ENCODE data around the gene CLCN1.
"Not testable (repeated sequence)": the region's sequence is repeated elsewhere in the genome, so short reads cannot be mapped to it uniquely, and the experiment has no call there.

CLCN1 gene

DNA sequence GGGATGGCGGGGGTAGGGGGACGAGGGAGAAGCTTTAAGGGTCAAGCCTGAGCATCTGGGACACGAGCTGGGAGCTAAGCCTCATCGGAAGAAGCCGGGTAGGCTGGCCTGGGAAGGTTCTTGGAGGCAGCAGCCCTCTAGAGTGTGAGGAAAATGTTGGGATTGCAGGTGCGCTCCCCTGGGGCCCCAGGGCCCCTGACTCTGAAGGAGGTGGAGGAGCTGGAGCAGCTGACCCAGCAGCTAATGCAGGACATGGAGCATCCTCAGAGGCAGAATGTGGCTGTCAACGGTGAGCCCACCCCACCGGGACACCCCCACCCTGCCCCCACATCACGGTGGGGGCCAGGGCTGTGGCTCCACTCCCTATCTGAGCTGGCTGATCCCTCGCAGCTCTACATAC, 72.1 kb downstream of the CLCN1 start:
- DNase-seq, result no peak

DNA sequence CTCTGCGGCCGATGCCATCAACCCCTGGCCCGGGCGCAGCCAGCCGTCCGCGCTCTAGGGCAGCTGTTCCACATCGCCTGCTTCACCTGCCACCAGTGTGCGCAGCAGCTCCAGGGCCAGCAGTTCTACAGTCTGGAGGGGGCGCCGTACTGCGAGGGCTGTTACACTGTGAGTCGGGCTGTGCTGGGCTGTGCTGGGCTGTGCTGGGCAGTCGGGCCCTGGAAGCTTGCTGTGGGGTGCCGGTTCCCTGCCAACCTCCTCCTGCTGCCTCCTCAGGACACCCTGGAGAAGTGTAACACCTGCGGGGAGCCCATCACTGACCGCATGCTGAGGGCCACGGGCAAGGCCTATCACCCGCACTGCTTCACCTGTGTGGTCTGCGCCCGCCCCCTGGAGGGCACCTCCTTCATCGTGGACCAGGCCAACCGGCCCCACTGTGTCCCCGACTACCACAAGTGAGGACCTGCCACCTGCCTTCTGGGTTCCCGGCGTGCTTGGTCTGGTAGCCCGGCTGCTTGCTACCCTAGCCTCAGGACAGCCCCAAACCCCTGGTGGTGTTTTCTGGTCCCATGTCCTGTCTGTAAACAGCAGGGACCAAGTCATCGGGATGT, 72.7 kb downstream of the CLCN1 start:
- DNase-seq, result no peak

DNA sequence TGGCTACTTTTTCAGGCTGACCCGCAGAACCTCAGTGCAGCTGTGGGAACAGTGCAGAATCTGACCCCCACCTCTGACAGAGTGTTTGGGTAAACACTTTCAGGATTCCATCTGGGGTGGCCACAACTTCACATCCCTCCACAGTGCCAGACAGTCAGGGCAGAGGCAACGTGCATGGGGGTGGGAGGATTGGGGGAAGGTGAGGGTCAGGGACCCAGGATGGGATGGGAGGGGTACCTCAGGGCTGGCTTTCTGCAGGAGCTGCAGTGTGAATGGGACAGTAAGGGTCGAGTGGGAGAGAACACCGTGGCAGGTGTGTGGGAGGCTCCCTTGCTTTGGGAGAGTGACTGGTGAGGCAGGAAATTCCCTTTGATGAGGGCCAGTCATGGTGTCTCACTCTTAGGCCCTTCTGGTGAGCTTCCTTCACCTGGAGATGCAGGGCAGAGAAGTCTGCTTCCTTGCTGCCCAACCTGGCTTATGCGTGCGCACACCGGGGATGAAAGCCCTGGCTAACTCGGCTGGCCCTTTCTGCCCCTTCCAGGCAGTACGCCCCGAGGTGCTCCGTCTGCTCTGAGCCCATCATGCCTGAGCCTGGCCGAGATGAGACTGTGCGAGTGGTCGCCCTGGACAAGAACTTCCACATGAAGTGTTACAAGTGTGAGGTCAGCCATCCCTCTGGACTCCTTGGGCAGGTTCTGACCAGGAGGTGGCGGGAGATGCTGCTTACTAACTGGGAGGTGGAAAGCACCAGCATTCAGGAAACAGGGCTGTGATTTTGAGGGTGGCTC, 73.6 kb downstream of the CLCN1 start:
- no peak for DNase-seq

DNA sequence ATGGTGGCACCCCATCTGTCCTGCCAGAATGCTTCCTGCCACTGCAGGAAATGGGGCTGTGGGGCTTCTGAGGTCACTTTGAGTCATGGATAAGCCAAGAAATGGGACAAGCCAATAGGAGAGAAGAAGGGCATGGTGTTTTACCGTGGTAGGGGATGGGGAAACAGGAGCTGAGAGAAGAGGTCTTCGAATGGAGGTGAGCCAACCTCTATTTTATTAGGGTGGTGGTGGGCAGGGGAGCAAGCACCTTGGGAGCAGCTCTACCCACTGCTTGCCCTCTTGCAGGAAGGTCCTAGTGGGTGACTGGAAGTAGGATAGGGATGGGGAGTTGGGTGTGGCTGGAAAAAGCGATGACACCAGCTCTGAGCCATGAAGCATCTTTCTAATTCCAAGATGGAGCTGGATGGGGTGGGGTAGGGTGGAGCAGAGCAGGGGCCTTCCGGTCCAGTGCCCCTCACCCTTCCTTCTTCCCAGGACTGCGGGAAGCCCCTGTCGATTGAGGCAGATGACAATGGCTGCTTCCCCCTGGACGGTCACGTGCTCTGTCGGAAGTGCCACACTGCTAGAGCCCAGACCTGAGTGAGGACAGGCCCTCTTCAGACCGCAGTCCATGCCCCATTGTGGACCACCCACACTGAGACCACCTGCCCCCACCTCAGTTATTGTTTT, 74.3 kb downstream of the CLCN1 start:
- DNase-seq, result no peak

DNA sequence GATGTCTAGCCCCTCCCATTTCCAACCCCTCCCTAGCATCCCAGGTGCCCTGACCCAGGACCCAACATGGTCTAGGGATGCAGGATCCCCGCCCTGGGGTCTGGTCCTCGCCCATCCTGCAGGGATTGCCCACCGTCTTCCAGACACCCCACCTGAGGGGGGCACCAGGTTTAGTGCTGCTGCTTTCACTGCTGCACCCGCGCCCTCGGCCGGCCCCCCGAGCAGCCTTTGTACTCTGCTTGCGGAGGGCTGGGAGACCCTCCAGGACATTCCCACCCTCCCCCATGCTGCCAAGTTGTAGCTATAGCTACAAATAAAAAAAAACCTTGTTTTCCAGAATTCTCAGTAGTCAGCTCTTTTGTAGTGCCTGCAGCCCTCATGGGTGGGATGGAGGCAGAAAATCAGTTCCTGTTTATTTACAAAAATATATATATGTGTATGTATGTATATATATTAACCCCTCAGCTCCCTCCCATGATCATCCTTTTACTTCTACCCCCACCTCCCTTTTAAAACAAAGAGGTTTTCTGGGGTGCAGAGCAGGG, 74.9 kb downstream of the CLCN1 start:
- DNase-seq, result no peak

DNA sequence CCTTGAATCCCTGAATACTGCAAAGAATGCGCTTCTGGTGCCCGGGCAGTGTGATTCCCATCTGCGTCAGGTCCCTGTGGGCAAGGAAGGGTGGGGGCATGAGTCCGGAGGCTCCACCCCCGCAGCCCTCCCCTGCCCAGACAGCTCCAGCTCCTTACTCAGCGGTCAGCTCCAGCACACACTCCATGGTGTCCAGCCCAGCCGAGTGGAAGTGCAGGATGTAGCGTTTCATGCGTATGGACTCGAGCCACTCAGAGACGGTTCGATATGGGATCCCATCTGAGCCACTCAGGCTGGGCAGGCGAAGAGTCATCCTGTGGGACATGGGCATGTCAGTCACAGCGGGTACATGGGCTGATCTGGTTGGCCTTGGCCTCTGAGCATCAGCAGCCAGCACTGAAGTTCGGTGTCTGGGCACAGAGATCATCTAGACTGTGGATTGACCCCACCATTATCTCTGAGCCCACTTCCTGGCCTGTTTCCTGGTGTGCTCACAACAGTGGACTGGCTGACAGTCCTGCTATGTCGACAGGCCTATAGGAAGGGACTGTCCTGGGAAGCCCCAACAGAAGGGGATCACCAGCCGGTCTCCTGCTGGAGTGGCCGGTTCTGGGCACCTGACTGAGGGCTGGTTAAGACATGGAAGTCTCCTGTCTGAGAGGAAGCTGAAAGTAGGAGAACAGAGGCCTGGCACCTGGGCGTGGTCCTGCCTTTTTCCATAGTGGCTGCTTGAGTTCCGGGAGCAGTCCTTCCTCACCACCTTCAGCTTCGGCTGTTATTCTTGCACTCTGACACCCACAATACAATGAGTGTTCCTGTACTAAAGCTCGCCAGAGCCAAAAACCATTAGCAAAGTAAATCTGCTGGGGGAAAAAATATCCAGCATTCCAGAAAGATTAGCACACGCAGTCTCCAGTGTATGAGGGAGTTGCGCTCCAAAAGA, 75.8 kb downstream of the CLCN1 start:
- no peak for DNase-seq

DNA sequence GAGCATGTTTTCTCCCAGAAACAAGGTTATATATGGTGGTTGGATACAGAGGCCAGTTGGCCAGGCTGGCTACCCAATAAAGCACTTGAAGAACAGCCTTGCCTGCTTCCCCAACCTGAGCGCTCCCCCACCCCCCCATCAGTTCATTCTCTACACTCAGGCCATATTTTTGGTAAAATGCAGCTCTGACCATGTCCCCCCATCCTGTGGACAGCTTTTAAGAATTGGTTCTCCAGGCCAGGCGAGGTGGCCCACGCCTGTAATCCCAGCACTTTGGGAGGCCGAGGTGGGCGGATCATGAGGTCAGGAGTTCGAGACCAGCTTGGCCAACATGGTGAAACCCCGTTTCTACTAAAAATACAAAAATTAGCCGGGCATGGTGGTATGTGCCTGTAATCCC, 76.5 kb downstream of the CLCN1 start:
- not testable (repeated sequence) for DNase-seq

DNA sequence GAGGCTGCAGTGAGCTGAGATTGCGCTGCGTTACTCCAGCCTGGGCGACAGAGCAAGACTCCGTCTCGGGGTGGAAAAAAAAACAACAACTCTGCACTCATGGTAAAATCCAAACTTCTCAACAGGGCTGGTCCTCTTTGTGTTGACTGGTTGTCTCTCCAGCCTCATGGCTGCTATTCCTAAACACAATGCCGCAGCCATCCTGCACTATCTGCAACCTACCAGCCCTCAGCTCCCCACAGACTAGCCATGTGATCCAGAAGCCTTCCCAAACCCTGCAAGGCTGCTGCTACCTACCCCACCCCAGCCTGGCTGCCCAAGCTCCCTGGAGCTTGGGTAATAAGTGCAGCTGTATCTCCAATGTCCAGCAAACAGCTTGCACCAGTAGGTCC, 77.0 kb downstream of the CLCN1 start:
- DNase-seq, result no peak

DNA sequence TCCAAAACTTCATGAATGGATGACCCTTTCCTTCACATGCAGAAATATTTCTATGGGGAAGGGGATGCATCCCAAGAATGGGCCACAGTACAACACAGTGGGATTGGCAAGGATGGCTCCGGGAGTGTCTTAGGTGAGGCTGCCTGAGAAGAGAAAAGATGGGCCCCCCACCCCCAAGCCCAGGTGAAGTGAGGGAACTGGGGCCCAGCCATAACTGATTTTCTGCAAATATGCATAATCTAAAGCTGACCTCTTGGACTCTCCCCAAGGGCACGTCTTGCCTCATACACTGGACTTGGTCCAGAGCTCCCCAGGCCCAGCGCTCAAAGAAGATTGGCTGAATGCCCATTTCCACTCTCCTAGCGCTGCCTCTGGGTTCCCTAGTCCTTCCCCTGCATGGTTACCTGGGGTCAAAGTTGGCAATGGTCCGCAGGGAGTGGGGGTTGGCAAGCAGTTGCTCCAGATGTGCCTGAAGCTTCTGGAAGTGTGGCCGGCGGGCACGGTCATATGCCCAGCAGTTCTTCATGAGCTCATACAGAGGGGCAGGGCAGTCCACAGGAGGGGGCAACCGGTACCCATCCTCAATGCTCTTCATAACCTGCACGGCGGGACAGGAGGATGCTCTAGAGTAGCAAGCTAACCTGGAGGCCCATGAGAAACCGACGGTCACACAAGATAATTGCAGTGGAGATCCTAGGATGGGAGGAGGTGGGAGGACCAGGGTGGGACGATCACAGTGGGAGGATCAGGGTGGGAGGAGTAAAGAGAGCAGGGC, 77.5 kb downstream of the CLCN1 start:
- DNase-seq, result no peak

DNA sequence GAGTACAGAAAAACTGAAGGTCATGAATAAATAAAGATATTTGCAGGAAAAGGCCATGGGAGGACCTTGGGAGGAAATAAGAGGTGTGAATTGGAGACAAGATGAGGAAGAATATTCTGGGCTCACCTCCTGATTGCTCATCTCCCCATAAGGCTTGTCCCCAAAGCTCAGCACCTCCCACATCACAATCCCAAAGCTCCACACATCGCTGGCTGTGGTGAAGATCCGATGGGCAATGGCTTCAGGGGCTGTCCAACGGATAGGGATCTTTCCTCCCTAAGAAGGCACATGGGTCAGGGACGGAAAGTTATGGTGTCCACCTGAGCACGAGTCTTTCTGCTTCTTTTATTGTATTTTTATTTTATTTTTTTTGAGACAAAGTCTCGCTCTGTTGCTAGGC, 78.2 kb downstream of the CLCN1 start:
- DNase-seq, result no peak

DNA sequence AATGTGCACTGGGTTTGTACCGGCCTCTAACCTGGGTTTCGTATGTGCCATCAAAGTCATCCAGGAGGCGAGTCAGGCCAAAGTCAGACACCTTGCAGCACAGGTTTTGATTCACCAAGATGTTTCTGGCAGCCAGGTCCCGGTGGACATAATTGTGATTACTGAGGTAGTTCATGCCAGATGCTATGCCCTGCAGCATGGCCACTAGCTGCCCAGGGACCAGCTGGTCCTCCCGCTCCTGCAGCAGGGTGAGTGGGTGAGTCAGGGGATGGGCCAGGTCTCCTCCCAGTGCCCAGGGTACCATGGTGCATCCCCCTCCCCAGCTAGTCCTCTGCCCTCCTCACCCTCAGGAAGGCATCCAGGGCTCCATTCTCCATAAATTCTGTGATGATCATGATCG, 78.9 kb downstream of the CLCN1 start:
- no peak for DNase-seq

DNA sequence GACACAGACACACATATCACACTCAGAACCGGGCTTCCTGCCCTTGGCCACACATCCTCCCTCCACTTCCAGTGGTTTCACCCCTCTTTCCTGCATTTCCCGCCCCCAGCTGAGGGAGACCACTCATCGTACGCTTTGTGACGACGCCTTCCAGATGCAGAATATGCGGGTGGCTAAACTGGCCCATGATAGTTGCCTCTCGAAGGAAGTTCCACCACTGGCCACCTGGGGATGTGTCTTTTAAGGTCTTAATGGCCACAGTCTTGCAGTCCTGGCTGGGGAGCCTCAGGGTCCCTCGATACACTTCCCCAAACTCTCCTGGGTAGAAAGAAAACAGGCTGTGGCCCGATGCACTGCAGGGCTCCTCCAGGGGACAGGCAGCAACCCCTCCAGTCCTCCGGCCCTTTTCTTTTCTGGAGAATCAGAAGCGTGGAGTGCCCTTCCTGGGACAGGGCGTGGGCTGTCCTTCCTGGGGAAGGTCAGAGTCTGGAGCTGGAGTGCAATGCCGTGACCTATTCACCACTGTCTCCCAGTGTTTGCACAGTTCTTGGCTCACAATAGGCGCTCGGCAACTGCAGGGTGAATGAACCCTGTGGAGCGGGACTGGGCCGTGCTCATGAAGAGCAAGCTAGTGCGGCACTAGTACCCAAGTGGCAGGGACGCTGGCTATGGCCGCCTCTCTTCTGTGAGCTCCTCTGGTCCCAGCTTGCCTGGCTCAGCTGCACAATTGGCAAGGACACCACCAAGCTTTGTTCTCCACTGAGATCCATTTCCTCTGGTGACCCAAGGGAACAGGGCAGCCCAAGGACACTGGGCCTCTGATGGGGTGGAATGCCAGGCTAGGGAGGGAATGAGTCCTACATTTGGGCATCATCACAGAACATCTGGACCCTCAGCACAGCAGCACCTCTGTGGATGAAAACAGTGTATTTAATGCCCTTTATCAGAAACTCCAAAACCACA, 79.6 kb downstream of the CLCN1 start:
- DNase-seq, result no peak

DNA sequence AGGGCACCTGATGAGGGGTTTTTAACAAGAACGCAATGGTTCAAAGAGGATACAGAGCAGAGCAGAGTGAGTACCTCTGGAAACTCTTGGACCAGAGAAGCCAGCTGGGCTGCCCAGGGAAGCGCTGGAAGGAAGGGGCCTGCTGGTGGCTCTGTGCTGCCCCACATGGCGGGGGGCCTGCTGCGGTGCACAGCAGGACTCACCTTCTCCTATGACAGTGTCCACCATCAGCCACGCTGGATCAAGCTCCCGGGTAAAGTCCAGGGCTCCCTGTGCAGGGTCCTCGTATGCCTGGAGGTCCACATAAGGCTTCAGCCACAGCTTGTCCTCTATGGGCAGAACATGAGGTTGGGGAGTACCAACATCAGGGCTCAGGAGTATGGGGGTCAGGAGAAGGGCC, 80.3 kb downstream of the CLCN1 start:
- no peak for DNase-seq

DNA sequence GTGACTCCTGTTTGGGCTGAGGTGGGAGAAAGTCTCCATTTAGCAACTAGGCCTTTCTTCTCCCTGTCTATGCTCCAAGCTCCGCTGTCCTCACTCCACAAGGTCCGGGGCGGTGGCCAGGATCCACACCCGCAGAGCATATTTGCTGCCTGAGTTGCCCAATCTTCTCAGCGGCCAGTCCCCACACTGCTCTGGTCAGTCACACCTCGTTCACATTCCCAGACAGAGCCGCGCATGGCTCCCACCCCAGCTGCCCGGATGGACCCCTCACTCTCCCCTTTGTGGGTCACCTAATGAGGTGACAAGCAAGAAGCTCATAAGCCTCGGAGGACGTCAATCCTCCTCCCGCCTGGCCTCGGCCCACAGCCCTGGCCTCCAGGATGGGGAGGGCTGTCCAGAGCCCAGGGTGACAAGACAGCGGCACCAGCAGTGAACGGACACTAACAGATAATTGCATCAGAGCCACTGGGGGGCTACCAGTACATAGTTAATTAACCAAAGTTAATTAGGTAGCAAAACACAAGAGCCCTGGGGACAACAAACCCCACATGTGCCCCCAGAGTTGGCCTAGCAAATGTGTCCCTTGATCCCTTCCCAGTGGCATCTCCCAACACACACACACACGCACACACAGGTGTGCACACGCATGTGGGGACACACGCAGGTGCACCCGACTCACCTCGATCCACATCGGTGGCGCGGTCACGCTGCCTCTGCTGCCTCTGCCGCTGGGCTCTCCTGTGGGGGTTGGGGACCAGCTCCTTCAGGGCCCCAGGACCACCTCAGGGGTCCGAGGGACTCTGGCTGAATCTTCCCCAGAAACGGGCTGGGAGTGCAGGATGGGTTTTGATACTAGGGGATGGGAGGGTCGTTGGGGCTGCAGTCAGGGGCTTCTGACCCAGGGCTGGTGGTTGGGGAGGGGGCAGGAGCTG, 81.0 kb downstream of the CLCN1 start:
- no peak for DNase-seq

DNA sequence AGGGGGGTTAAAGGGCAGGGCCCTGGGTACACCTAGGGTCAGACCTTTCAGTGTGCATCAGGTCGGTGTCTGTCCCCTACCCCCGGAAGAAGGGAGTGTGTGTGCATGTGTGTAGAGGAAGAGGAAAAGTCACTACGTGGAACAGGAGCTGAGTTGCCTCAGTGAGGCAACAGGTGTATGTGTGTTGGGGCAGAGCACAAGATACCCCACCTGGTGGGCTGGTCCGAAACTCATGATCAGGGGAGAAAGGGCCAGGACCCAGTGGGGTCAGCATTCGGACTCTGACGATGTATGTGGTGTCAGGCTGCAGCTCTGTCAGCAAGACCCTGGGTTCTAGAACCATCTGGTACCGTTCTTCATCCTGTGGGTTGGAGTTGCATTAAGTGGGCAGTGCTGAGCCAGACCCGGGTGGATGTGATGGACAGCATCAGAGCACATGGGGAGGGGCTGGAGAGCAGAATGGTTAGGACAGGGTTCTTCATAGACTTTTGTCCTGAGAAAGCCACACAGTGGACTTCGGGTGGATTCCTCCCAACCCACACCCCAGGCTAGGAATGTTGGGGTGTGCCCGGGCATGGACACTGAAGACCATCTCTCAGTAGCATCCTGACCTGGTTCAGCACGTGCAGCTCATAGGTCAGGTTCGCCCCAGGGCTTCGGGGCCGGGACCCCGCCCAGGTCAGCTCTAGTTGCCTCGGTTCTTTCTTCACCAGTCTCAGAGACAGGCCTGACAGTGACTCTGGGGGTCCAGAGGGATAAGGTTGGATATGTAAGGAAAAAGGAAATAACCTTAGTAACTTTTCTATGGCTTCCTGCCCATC, 82.0 kb downstream of the CLCN1 start:
- DNase-seq, result no peak

DNA sequence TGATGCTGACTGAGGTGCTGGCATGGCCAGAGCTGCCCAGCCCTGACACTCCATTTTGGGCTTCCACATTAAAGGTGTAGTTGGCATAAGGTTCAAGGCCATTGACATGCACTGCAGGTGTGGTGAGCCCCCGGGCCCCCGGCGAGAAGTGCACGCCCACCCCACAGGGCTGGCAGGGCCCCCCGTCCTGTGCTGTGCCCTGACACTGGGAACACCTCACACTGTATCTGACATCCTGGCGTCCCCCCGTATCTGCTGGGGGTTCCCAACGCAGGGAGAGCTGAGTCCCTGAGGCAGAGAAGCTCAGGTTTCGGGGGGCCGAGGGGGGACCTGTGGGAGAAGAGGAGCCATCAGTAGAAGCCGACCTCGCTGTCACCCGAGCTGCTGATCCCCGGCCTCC, 82.7 kb downstream of the CLCN1 start:
- DNase-seq, result no peak

DNA sequence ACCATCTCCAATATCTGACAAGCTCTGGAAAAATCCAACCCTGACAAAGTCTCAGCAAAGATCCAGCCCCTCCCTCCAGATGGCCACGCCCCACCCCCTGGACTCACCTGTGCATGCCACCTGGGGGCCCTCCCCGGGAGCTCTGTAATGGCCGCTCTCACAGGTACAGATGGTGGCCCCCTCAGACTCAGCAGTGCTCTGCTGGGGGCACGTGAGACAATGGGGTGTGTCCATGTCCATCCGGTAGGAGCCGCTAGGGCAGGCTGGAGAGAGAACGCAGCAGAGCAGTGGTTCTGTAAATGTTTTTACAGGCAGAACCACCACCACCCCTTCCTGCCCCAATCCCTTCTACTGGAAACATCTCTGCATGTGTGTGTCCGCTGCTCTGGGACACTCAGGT, 83.2 kb downstream of the CLCN1 start:
- no peak for DNase-seq

DNA sequence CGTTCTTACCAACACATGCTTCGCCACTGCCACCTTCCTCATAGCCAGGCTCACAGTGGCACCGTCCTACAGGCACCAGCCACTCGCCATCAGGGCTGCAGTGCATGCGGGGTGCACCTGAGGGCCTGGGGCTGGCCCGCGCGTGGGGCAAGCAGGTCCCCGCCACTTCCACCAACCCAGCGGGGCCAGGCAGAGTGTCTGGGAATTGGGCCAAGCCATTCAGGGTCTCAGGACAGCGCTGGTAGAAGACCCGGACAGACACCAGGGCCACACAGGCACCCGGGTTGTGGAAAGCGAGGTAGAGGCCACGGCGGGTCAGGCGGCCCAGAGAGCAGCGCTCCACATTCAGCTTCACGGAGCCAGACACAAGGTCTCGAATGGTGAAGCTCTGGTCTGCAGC, 83.7 kb downstream of the CLCN1 start:
- no peak for DNase-seq

DNA sequence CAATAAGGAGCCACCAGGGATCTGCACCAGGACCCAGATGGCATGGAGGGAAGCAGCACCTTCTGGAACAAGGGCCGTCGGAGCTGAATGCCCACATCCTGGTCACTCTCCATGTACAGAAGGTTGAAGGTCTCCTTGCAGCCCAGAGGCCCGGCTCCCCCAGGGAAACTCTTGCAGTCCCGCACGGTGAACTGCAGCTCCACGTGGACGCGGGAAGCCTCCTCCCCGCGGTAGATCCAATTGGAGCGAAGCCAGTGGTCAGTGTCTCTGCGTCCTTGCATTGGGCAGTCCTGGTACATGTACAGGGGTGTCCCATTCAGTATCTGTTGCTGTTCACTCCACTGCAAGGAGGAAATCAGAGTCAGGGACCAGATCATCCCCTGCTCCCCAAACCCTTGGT, 85.4 kb downstream of the CLCN1 start:
- no peak for DNase-seq

Data from activated naive CD4-positive, alpha-beta T cell treated with Interleukin-2 at 50 U/mL for 16 hours (primary cell).